ENCODE measurements around the gene PPP1CC. TPM values are rescaled to one million over a fixed set of nuclear protein-coding genes. Genes with fewer than 3 reads are reported as not detected.
A peak's percentile ranks its signal among the peaks of the same experiment; 100 is the strongest.
"Not testable (repeated sequence)": the region's sequence is repeated elsewhere in the genome, so short reads cannot be mapped to it uniquely, and the experiment has no call there.

Gene PPP1CC
- polyA plus RNA-seq, 4 donors: 135 to 464 (median 299) TPM

DNA sequence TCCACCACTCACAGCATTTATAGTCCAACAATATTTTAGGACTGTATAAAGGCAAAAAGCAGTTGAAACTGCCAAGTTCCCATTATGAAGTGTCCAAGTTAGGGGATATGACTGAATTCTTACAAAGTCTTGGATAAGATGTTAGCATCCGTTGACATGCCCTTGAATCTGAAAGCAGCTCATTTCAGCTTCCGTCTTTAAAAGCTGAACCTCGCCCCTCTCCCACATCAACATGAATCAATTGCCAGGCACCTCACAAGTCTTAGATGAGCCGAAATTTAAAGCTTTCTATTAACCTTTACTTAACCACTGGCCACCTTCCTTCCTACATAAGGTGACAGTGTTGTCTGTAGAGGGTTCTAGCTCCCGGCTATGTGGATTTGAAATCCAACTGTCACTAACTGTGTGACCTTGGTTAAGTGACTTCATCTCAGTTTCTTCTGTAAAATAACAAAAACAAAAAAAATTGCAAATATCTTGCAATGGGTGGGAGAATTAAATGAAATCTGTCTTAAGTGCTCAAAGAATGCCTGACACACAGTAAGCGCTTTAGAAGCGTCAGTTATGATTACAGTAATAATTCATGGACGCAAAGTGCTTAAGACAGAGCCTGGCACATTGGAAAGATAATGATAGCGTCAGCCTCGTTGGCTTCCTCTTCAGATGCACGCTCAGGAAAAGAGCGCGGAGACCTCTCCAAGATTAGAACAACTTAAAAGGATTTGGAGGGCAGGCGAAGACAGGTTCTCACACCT is 1.2 kb downstream of the PPP1CC start:
- WGBS, 3 donors: 0 to 1% (median 1%) methylated on average over 14 of the region's 14 CpGs
- Histone ChIP-seq H3K27me3 (ENCODE audit: control insufficient read depth in 3 of 3, insufficient read depth in 3 of 3, low read length in 3 of 3) (no peaks in the 10 kb centered on the region), H3K9me3 (ENCODE audit: control insufficient read depth in 2 of 2, insufficient read depth in 1 of 2, low read depth in 1 of 2, low read length in 1 of 2) (no peaks in the 10 kb centered on the region), H3K4me3 (ENCODE audit: low read depth in 1 of 3, low read length in 3 of 3) (peak overlapping the region; percentile 77 to 99 (median 94)), H3K4me1 (ENCODE audit: control insufficient read depth in 3 of 3, insufficient read depth in 2 of 3, low read depth in 1 of 3, low read length in 2 of 3) (peaks cover 13 to 34% (median 16%) of the 10 kb centered on the region in 3 donors), H3K36me3 (ENCODE audit: control insufficient read depth in 3 of 3, insufficient read depth in 2 of 3, low read depth in 1 of 3, low read length in 3 of 3) (peaks cover 0 to 7% (median 5%) of the 10 kb centered on the region in 3 donors), H3K27ac (ENCODE audit: low read depth in 1 of 3, low read length in 2 of 3) (peak overlapping the region; percentile 72 to 95 (median 94))
- no peak for FAIRE-seq
- peak; percentile 51 to 63 for DNase-seq

DNA sequence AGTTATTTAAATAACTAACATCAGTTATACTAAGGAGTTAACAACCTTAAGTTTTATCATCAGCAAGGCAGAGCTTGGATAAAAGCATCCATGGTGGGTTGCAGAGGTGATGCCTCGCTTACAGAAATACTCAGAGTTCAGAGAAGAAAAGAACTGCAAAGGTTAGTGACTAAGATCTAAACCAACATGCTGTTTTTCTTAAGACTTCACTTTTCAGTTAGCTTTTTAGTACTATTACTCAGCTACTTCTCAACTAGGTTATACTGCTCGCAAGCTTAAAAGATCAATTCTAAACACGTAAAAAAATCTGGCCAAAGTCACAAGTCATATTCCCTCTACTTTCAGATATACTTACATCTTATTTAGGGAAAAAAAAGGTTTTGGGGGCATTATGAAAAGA is 2.8 kb downstream of the PPP1CC start:
- 20 to 30% (median 24%) methylated on average over 3 of the region's 3 CpGs for WGBS, 3 donors
- Histone ChIP-seq H3K4me1 (ENCODE audit: control insufficient read depth in 3 of 3, insufficient read depth in 2 of 3, low read depth in 1 of 3, low read length in 2 of 3) (peaks cover 13 to 29% (median 16%) of the 10 kb centered on the region in 3 donors), H3K36me3 (ENCODE audit: control insufficient read depth in 3 of 3, insufficient read depth in 2 of 3, low read depth in 1 of 3, low read length in 3 of 3) (peaks cover 0 to 18% (median 7%) of the 10 kb centered on the region in 3 donors), H3K4me3 (ENCODE audit: low read depth in 1 of 3, low read length in 3 of 3) (peak overlapping the region in 1 of 3 donors; percentile 55), H3K27me3 (ENCODE audit: control insufficient read depth in 3 of 3, insufficient read depth in 3 of 3, low read length in 3 of 3) (no peaks in the 10 kb centered on the region), H3K27ac (ENCODE audit: low read depth in 1 of 3, low read length in 2 of 3) (no peak overlapping the region), H3K9me3 (ENCODE audit: control insufficient read depth in 2 of 2, insufficient read depth in 1 of 2, low read depth in 1 of 2, low read length in 1 of 2) (no peaks in the 10 kb centered on the region)
- FAIRE-seq (no peak), DNase-seq (no peak)

DNA sequence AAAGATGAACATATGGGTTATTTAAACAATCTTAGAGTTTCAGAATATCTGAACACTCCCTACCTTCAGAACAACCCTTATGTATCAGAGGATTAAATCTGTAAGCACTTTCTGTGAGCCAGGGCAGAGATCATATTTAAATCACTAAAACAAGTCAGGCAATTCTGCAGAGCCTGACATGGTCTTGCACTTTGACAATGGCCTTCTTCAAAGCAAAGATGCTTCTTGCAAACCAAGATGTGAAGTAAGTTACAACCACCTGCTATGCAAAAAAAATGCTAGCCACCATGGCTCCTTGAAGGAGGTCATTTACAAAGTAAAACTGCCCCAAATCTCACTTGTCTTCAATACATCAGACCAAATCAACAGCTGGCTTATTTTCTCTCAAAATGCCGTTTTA is 3.2 kb downstream of the PPP1CC start:
- H3K4me3 ChIP-seq (ENCODE audit: low read depth in 1 of 3, low read length in 3 of 3): peak overlapping the region in 1 of 3 donors; percentile 55
- no peak for FAIRE-seq
- H3K27ac ChIP-seq (ENCODE audit: low read depth in 1 of 3, low read length in 2 of 3): no peak overlapping the region
- H3K27me3 ChIP-seq (ENCODE audit: control insufficient read depth in 3 of 3, insufficient read depth in 3 of 3, low read length in 3 of 3): no peaks in the 10 kb centered on the region
- WGBS, 3 donors: 3 to 18% (median 9%) methylated on average over 1 of the region's 1 CpG
- peaks cover 13 to 26% (median 16%) of the 10 kb centered on the region in 3 donors for H3K4me1 ChIP-seq (ENCODE audit: control insufficient read depth in 3 of 3, insufficient read depth in 2 of 3, low read depth in 1 of 3, low read length in 2 of 3)
- no peaks in the 10 kb centered on the region for H3K9me3 ChIP-seq (ENCODE audit: control insufficient read depth in 2 of 2, insufficient read depth in 1 of 2, low read depth in 1 of 2, low read length in 1 of 2)
- peak in 1 of 2 donors; percentile 33 for DNase-seq
- H3K36me3 ChIP-seq (ENCODE audit: control insufficient read depth in 3 of 3, insufficient read depth in 2 of 3, low read depth in 1 of 3, low read length in 3 of 3): peaks cover 0 to 22% (median 9%) of the 10 kb centered on the region in 3 donors

DNA sequence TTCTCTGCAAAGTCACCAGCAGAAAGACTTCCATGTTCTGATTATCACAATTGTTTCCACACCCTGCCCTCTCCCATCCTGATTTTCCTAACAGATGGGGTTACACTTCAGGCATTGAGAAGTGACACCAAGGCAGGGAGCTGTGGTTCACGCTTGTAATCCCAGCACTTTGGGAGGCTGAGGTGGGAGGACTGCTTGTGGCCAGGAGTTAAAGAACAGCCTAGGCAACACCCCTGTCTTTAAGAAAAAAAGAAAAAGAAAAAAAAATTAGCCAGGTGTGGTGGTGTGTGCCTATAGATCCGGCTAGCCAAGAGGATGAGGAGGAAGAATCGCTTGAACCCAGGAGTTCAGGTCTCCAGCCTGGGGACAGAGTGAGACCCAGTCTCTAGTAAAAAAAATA is 5.2 kb downstream of the PPP1CC start:
- 31 to 58% (median 47%) methylated on average over 3 of the region's 3 CpGs for WGBS, 3 donors
- Histone ChIP-seq H3K36me3 (ENCODE audit: control insufficient read depth in 3 of 3, insufficient read depth in 2 of 3, low read depth in 1 of 3, low read length in 3 of 3) (peaks cover 0 to 28% (median 12%) of the 10 kb centered on the region in 3 donors), H3K4me3 (ENCODE audit: low read depth in 1 of 3, low read length in 3 of 3) (no peak overlapping the region), H3K9me3 (ENCODE audit: control insufficient read depth in 2 of 2, insufficient read depth in 1 of 2, low read depth in 1 of 2, low read length in 1 of 2) (no peaks in the 10 kb centered on the region), H3K27ac (ENCODE audit: low read depth in 1 of 3, low read length in 2 of 3) (peak overlapping the region in 1 of 3 donors; percentile 37), H3K27me3 (ENCODE audit: control insufficient read depth in 3 of 3, insufficient read depth in 3 of 3, low read length in 3 of 3) (no peaks in the 10 kb centered on the region), H3K4me1 (ENCODE audit: control insufficient read depth in 3 of 3, insufficient read depth in 2 of 3, low read depth in 1 of 3, low read length in 2 of 3) (peaks cover 8 to 26% (median 25%) of the 10 kb centered on the region in 3 donors)
- DNase-seq (no peak), FAIRE-seq (no peak)

DNA sequence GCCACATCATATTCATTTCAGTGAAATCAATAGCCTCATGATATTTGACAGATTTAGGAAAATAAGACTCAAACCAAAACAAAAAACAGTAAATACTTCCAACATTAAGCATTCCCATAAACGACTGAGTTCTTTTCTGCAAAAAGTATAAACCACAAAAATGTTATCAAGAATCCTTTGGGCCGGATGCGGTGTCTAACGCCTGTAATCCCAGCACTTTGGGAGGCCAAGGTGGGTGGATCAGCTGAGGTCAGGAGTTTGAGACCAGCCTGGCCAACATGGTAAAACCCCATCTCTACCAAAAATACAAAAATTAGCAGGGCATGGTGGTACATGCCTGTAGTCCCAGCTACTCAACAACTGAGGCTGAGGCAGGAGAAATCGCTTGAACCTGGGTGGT is 5.7 kb downstream of the PPP1CC start:
- H3K36me3 ChIP-seq (ENCODE audit: control insufficient read depth in 3 of 3, insufficient read depth in 2 of 3, low read depth in 1 of 3, low read length in 3 of 3): peaks cover 0 to 30% (median 12%) of the 10 kb centered on the region in 3 donors
- FAIRE-seq; H3K4me3 ChIP-seq (ENCODE audit: low read depth in 1 of 3, low read length in 3 of 3); H3K27me3 ChIP-seq (ENCODE audit: control insufficient read depth in 3 of 3, insufficient read depth in 3 of 3, low read length in 3 of 3); H3K9me3 ChIP-seq (ENCODE audit: control insufficient read depth in 2 of 2, insufficient read depth in 1 of 2, low read depth in 1 of 2, low read length in 1 of 2); DNase-seq: not testable (repeated sequence)
- H3K27ac ChIP-seq (ENCODE audit: low read depth in 1 of 3, low read length in 2 of 3): peak overlapping the region in 1 of 3 donors; percentile 54
- peaks cover 8 to 29% (median 26%) of the 10 kb centered on the region in 3 donors for H3K4me1 ChIP-seq (ENCODE audit: control insufficient read depth in 3 of 3, insufficient read depth in 2 of 3, low read depth in 1 of 3, low read length in 2 of 3)
- 54 to 64% (median 57%) methylated on average over 5 of the region's 5 CpGs for WGBS, 3 donors

DNA sequence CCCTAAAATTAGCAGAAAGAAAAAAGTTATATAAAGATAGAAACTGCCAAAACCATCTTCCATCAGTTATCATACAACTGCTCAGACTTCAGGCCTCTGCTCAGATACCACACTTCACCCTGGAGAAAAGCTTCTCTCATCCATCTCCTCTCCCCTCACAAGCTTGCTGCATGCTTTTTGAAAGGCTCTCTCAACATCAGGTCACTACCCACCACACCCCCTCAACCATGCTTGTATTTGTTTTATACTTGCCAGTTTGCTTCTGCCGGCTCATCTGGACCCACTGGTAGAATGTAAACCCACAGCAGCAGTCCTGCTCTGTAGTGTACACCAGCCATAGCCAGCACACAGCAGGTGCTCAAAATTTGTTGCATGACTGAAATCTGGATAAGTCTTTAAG is 8.8 kb downstream of the PPP1CC start:
- Histone ChIP-seq H3K4me1 (ENCODE audit: control insufficient read depth in 3 of 3, insufficient read depth in 2 of 3, low read depth in 1 of 3, low read length in 2 of 3) (peaks cover 8 to 22% (median 19%) of the 10 kb centered on the region in 3 donors), H3K36me3 (ENCODE audit: control insufficient read depth in 3 of 3, insufficient read depth in 2 of 3, low read depth in 1 of 3, low read length in 3 of 3) (peaks cover 4 to 40% (median 21%) of the 10 kb centered on the region in 3 donors), H3K4me3 (ENCODE audit: low read depth in 1 of 3, low read length in 3 of 3) (no peak overlapping the region), H3K27me3 (ENCODE audit: control insufficient read depth in 3 of 3, insufficient read depth in 3 of 3, low read length in 3 of 3) (no peaks in the 10 kb centered on the region), H3K27ac (ENCODE audit: low read depth in 1 of 3, low read length in 2 of 3) (peak overlapping the region in 1 of 3 donors; percentile 24), H3K9me3 (ENCODE audit: control insufficient read depth in 2 of 2, insufficient read depth in 1 of 2, low read depth in 1 of 2, low read length in 1 of 2) (no peaks in the 10 kb centered on the region)
- DNase-seq (no peak), FAIRE-seq (no peak)
- 35 to 52% (median 48%) methylated on average over 1 of the region's 1 CpG for WGBS, 3 donors

DNA sequence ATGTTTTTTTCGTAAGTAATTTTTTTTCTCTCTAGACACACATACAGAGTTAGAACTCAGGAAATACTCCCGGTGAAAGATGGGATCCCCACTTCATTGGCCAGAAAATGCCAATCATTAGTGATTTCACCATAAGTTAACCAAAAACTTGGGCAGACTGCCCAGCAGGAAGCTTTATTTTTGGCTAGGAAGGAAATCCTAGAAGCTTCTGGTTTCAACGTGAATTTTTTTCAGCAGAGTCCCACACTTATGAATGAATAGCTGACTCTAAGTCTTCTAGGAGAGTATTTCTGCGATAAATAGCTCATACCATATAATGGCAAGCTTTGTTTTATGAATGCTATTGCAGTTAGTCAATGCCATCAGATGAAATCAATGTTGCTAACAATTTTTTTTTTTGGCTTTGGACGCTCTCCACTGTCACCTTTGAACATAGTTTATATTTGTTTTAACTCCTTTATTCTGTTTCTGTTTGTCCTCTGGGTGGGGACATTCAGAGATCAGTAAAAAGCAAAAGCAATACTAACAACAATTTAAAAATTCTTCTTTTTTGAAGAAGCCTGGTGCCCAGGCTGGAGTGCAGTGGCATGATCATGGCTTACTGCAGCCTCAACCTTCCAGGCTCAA is 9.5 kb downstream of the PPP1CC start:
- Histone ChIP-seq H3K27me3 (ENCODE audit: control insufficient read depth in 3 of 3, insufficient read depth in 3 of 3, low read length in 3 of 3) (no peaks in the 10 kb centered on the region), H3K4me1 (ENCODE audit: control insufficient read depth in 3 of 3, insufficient read depth in 2 of 3, low read depth in 1 of 3, low read length in 2 of 3) (peaks cover 4 to 25% (median 12%) of the 10 kb centered on the region in 3 donors), H3K27ac (ENCODE audit: low read depth in 1 of 3, low read length in 2 of 3) (peak overlapping the region in 1 of 3 donors; percentile 26), H3K36me3 (ENCODE audit: control insufficient read depth in 3 of 3, insufficient read depth in 2 of 3, low read depth in 1 of 3, low read length in 3 of 3) (peaks cover 6 to 39% (median 20%) of the 10 kb centered on the region in 3 donors), H3K9me3 (ENCODE audit: control insufficient read depth in 2 of 2, insufficient read depth in 1 of 2, low read depth in 1 of 2, low read length in 1 of 2) (no peaks in the 10 kb centered on the region), H3K4me3 (ENCODE audit: low read depth in 1 of 3, low read length in 3 of 3) (no peak overlapping the region)
- FAIRE-seq (no peak), DNase-seq (no peak)
- 31 to 39% (median 38%) methylated on average over 5 of the region's 5 CpGs for WGBS, 3 donors

DNA sequence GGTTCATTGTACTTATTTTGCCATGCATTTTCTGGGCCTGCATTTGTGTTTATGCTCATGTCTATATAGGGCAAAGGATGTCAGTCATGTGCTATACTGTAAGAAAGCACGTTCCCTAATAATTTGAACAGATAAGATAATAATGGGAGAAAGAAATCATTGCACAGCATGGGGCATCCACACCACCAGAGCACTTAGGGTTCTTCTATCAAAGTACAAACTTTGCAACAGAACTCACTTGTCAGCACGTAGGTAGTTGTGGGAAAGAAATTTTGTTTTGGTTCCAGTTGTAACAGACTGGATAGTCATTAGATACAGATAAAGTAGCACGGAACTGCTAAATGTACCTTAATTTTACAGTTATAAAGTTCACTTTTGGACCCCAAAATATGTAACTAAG is 10.1 kb downstream of the PPP1CC start:
- FAIRE-seq (no peak), DNase-seq (peak in 1 of 2 donors; percentile 20)
- Histone ChIP-seq H3K27ac (ENCODE audit: low read depth in 1 of 3, low read length in 2 of 3) (peak overlapping the region in 2 of 3 donors; percentile 11 to 26), H3K9me3 (ENCODE audit: control insufficient read depth in 2 of 2, insufficient read depth in 1 of 2, low read depth in 1 of 2, low read length in 1 of 2) (no peaks in the 10 kb centered on the region), H3K27me3 (ENCODE audit: control insufficient read depth in 3 of 3, insufficient read depth in 3 of 3, low read length in 3 of 3) (no peaks in the 10 kb centered on the region), H3K36me3 (ENCODE audit: control insufficient read depth in 3 of 3, insufficient read depth in 2 of 3, low read depth in 1 of 3, low read length in 3 of 3) (peaks cover 6 to 39% (median 20%) of the 10 kb centered on the region in 3 donors), H3K4me3 (ENCODE audit: low read depth in 1 of 3, low read length in 3 of 3) (no peak overlapping the region), H3K4me1 (ENCODE audit: control insufficient read depth in 3 of 3, insufficient read depth in 2 of 3, low read depth in 1 of 3, low read length in 2 of 3) (peaks cover 2 to 22% (median 10%) of the 10 kb centered on the region in 3 donors)
- 29 to 39% (median 38%) methylated on average over 3 of the region's 3 CpGs for WGBS, 3 donors

All from small intestine (tissue), 7 donors.